IMR-90 (cell line): Measurements from ENCODE around the gene HEPHL1. TPM values are rescaled to one million over a fixed set of nuclear protein-coding genes. Genes with fewer than 3 reads are reported as not detected.

Experiments used
- ATAC-seq: fragments of 200-7000 bp; cut with Tn5 transposase; 2 replicates; pipeline ENCODE4 v1.9.1; 2020; ENCODE audit warnings: low read depth, mild to moderate bottlenecking, moderate library complexity
- BruUV-seq: library from RNA; stranded (reverse); fragments of 400-500 nt; replicated peaks from 2 replicates; lab custom pipeline; 2021; lab: Mats Ljungman, UMichigan
- CTCF ChIA-PET: fragments of 300-600 bp; formaldehyde crosslinking; extraction: SDS; loops from one replicate; lab custom pipeline; 2021; ENCODE audit warnings: antibody characterized with exemption; lab: Yijun Ruan, JAX
- POLR2A ChIA-PET: fragments of 300-600 bp; sonication (Branson Sonifier 250); formaldehyde crosslinking; loops from one replicate; lab custom pipeline; 2022; ENCODE audit warnings: antibody characterized with exemption; ENCODE audit not compliant: unreplicated experiment; lab: Charles Lee
- DNase-seq: peaks from one replicate; pipeline ENCODE4 v3.0.0; 2013
- H2AFZ ChIP-seq: replicated peaks from 2 replicates; pipeline ENCODE3; 2013; ENCODE audit warnings: low read length, mild to moderate bottlenecking; ENCODE audit not compliant: poor library complexity
- H2AK5ac ChIP-seq: 2 replicates; pipeline ENCODE4 v1.6.1; 2013; ENCODE audit warnings: low read depth, low read length, inconsistent platforms
- H2AK9ac ChIP-seq: replicated peaks from 2 replicates; pipeline ENCODE3; 2013; ENCODE audit warnings: mild to moderate bottlenecking, low read depth, low read length, moderate library complexity; ENCODE audit not compliant: poor library complexity
- H2BK120ac ChIP-seq: 2 replicates; pipeline ENCODE4 v1.6.1; 2013; ENCODE audit warnings: low read depth, low read length, inconsistent platforms
- H2BK15ac ChIP-seq: 3 replicates; pipeline ENCODE4 v1.6.1; 2013; ENCODE audit warnings: low read depth, low read length, inconsistent platforms
- H2BK20ac ChIP-seq: 2 replicates; pipeline ENCODE4 v1.6.1; 2013; ENCODE audit warnings: low read depth, mild to moderate bottlenecking, inconsistent platforms, low read length, moderate library complexity
- H2BK5ac ChIP-seq: 2 replicates; pipeline ENCODE4 v1.6.1; 2013; ENCODE audit warnings: mild to moderate bottlenecking, low read depth, low read length, inconsistent platforms; ENCODE audit not compliant: poor library complexity, severe bottlenecking
- H3K14ac ChIP-seq: replicated peaks from 2 replicates; pipeline ENCODE4 v1.6.1; 2013; ENCODE audit warnings: low read depth, low read length, inconsistent platforms
- H3K18ac ChIP-seq: 2 replicates; pipeline ENCODE4 v1.6.1; 2013; ENCODE audit warnings: low read depth, low read length, control low read depth
- H3K23ac ChIP-seq: 2 replicates; pipeline ENCODE4 v1.6.1; 2013; ENCODE audit warnings: low read depth, low read length, inconsistent platforms
- H3K27ac ChIP-seq: 2 replicates; pipeline ENCODE4 v1.5.1; 2013; ENCODE audit warnings: mild to moderate bottlenecking, control low read depth, low read length; ENCODE audit not compliant: insufficient read depth
- H3K27me3 ChIP-seq: 2 replicates; pipeline ENCODE4 v1.6.1; 2013; ENCODE audit warnings: low read length; ENCODE audit not compliant: control insufficient read depth, insufficient read depth
- H3K36me3 ChIP-seq: 2 replicates; pipeline ENCODE4 v1.6.1; 2013; ENCODE audit warnings: low read length, mixed read lengths; ENCODE audit not compliant: control insufficient read depth, insufficient read depth
- H3K4ac ChIP-seq: 2 replicates; pipeline ENCODE4 v1.6.1; 2013; ENCODE audit warnings: low read depth, low read length, inconsistent platforms
- H3K4me1 ChIP-seq: 2 replicates; pipeline ENCODE4 v1.6.1; 2013; ENCODE audit warnings: low read length, mixed read lengths; ENCODE audit not compliant: control insufficient read depth, insufficient read depth
- H3K4me2 ChIP-seq: 2 replicates; pipeline ENCODE4 v1.6.1; 2013; ENCODE audit warnings: low read depth, mild to moderate bottlenecking, control low read depth, low read length, moderate library complexity
- H3K4me3 ChIP-seq: 2 replicates; pipeline ENCODE4 v1.5.1; 2013; ENCODE audit warnings: low read depth, mild to moderate bottlenecking, control low read depth, low read length, moderate library complexity; ENCODE audit not compliant: insufficient read depth
- H3K56ac ChIP-seq: 2 replicates; pipeline ENCODE4 v1.6.1; 2013; ENCODE audit warnings: low read length, inconsistent platforms; ENCODE audit not compliant: insufficient read depth; ENCODE audit errors: extremely low read depth
- H3K79me1 ChIP-seq, 2 experiments: 2 replicates each; pipeline ENCODE4 v1.6.1; 2013; ENCODE audit warnings: low read length in 2 of 2, inconsistent platforms in 1 of 2, low read depth in 1 of 2
- H3K9ac ChIP-seq: 2 replicates; pipeline ENCODE4 v1.6.1; 2013; ENCODE audit warnings: low read depth, low read length, control low read depth
- H3K9me1 ChIP-seq: 2 replicates; pipeline ENCODE4 v1.6.1; 2013; ENCODE audit warnings: low read length, inconsistent platforms; ENCODE audit not compliant: insufficient read depth
- H3K9me3 ChIP-seq: 2 replicates; pipeline ENCODE4 v1.6.1; 2013; ENCODE audit warnings: low read length; ENCODE audit not compliant: control insufficient read depth, insufficient read depth
- H4K20me1 ChIP-seq: 2 replicates; pipeline ENCODE4 v1.6.1; 2013; ENCODE audit warnings: low read length, inconsistent platforms; ENCODE audit not compliant: insufficient read depth
- H4K5ac ChIP-seq: 2 replicates; pipeline ENCODE4 v1.6.1; 2013; ENCODE audit warnings: mild to moderate bottlenecking, low read depth, low read length, control low read depth
- H4K8ac ChIP-seq, 2 experiments: 2 replicates each; pipeline ENCODE4 v1.6.1; 2013; ENCODE audit warnings: low read depth in 2 of 2, low read length in 2 of 2, control low read depth in 1 of 2, inconsistent platforms in 1 of 2
- H4K91ac ChIP-seq: 2 replicates; pipeline ENCODE4 v1.6.1; 2013; ENCODE audit warnings: low read depth, low read length, inconsistent platforms; ENCODE audit not compliant: insufficient read depth
- CEBPB ChIP-seq: IDR thresholded peaks from 2 replicates; pipeline ENCODE4 v1.6.1; 2012; ENCODE audit warnings: low read depth, low read length, improper control_type of control experiment
- WGBS, 2 experiments: methylation state at CpG; one replicate each; pipeline versions ENCODE4 v1.1.5 to v1.1.7; 2013; ENCODE audit warnings: missing lambda C conversion rate in 2 of 2; ENCODE audit not compliant: insufficient read length in 1 of 2; ENCODE audit errors: extremely low coverage in 2 of 2; 5-methylcytosine and 5-hydroxymethylcytosine counted together
- dilution Hi-C: fragments of 300-500 bp; cut with HindIII; formaldehyde crosslinking; loops from one replicate; pipeline ENCODE4 v1.14.3; 2018; ENCODE audit warnings: low sequenced_read_pairs; ENCODE audit not compliant: unreplicated experiment
- in situ Hi-C: fragments of 300-500 bp; cut with MboI; formaldehyde crosslinking; loops from 3 replicates; pipeline ENCODE4 v1.14.3; 2019; ENCODE audit warnings: low sequenced_read_pairs, inconsistent platforms, mixed read lengths
- intact Hi-C: fragments of 100-400 bp; cut with micrococcal nuclease; formaldehyde crosslinking; loops from 2 replicates; pipeline ENCODE4 v1.10.0; 2022
- polyA plus RNA-seq, 3 experiments: library from polyadenylated mRNA; depleted of rRNA; stranded (reverse); fragments of >200 nt; gene quantifications; 2 replicates each; pipeline ENCODE4 v1.2.3, GENCODE V29; 2012; ENCODE audit warnings: low replicate concordance in 1 of 3
- total RNA-seq: library from RNA; depleted of rRNA; stranded (reverse); fragments of >200 nt; gene quantifications from 2 replicates; pipeline ENCODE4 v1.2.3, GENCODE V29; 2012

HEPHL1 gene
- total and polyA plus RNA-seq, 2 of the 4 experiments (the other 2 are of a cell fraction) = under 0.01 to 0.02 TPM

DNA sequence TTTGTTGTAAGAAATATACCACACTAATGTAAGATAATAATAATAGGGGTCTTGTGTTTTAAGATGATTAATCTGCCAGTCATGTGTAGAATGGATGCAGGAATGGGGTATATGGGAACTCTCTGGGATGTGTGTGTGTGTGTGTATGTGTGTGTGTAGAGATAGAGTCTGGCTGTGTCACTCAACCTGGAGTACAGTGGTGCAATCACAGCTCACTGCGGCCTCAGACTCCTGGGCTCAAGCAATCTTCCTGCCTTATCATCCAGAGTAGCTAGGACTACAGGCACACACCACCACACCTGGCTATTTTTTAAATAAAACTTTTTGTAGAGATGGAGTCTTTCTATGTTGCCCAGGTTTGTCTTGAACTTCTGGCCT lies 96.0 kb downstream of the HEPHL1 start:
- no peak for ATAC-seq
- Histone ChIP-seq H2BK120ac (peak overlapping the region; percentile 75), H4K91ac (0 out of 2 replicates have a peak overlapping the region, but pooled peaks have one; percentile 39), H3K9me1 (peaks cover 9% of the 10 kb centered on the region), H3K4ac (peak overlapping the region; percentile 72), H3K9ac (no peak overlapping the region), H3K18ac (peak overlapping the region; percentile 91; the same call in 1 of the 2 replicates), H4K8ac (peak overlapping the region in 1 of 2 experiments; percentile 14; a peak in 1 of 4 replicates), H2BK20ac (0 out of 2 replicates have a peak overlapping the region, but pooled peaks have one; percentile 35), H2AFZ (no peak overlapping the region), H4K20me1 (no peaks in the 10 kb centered on the region), H2AK9ac (no peak overlapping the region), H3K4me1 (peaks cover 8% of the 10 kb centered on the region; the same call in 1 of the 2 replicates), H3K4me3 (no peak overlapping the region), H3K36me3 (no peaks in the 10 kb centered on the region), H3K27ac (no peak overlapping the region), H3K79me1 (peaks cover 0 to 11% of the 10 kb centered on the region in 2 experiments; a peak in 2 of 4 replicates), H2BK5ac (peak overlapping the region; percentile 58), H2AK5ac (peak overlapping the region; percentile 64; the same call in 1 of the 2 replicates), H3K23ac (no peak overlapping the region), H3K4me2 (no peak overlapping the region), H2BK15ac (peak overlapping the region; percentile 27; the same call in 1 of the 3 replicates), H4K5ac (peak overlapping the region; percentile 79; the same call in 1 of the 2 replicates), H3K9me3 (no peaks in the 10 kb centered on the region), H3K27me3 (no peaks in the 10 kb centered on the region), H3K14ac (peak overlapping the region; percentile 23; the same call in 1 of the 2 replicates), H3K56ac (no peak overlapping the region)
- in situ Hi-C loops (no loop called here), dilution Hi-C loops (no loop called here), intact Hi-C loops (no loop called here)
- WGBS, 2 experiments = no CpG with 5 or more reads among the region's 1 CpG
- POLR2A ChIA-PET = no interaction called here
- CTCF ChIA-PET = no interaction called here
- TF ChIP-seq CEBPB = no peak
- no TSS peak for BruUV-seq
- no peak for DNase-seq
